HK-2 (cell line): ENCODE data around the gene S100A7.

Experiments
- DNase-seq: peaks from one replicate; pipeline ENCODE4 v3.0.0-alpha.2; 2018; ENCODE audit not compliant: unreplicated experiment

S100A7 gene

GRCh38 chr1:153460551-153460950 is at the start of gene S100A7:
Gene S100A7, minus strand, starts transcription at chr1:153460651. Its CDS starts 1,638 bp downstream, at chr1:153459013.
- no peak for DNase-seq

- no peak for DNase-seq
These were observed 49.4 kb upstream of the S100A7 start for GRCh38 chr1:153509729-153510354.

- DNase-seq: no peak
These were observed 48.6 kb upstream of the S100A7 start for GRCh38 chr1:153509036-153509435.

- no peak for DNase-seq
These were observed 47.6 kb upstream of the S100A7 start for GRCh38 chr1:153507926-153508583.

GRCh38 chr1:153506831-153507413 is 46.5 kb upstream of the S100A7 start:
- DNase-seq: peak; percentile 57

- no peak for DNase-seq
These were observed 45.9 kb upstream of the S100A7 start for GRCh38 chr1:153506386-153506785.

- no peak for DNase-seq
These were observed 45.1 kb upstream of the S100A7 start for GRCh38 chr1:153505576-153505975.

GRCh38 chr1:153503766-153504165 is 43.3 kb upstream of the S100A7 start:
- DNase-seq: no peak

- no peak for DNase-seq
These were observed 38.3 kb upstream of the S100A7 start for GRCh38 chr1:153498746-153499145.

- DNase-seq: no peak
These were observed 35.1 kb upstream of the S100A7 start for GRCh38 chr1:153495536-153495935.

- DNase-seq: peak; percentile 69
These were observed 34.6 kb upstream of the S100A7 start for GRCh38 chr1:153494976-153495535.

- no peak for DNase-seq
These were observed 33.0 kb upstream of the S100A7 start for GRCh38 chr1:153493343-153493960.

GRCh38 chr1:153490272-153491051 is 30.0 kb upstream of the S100A7 start:
- peak; percentile 26 for DNase-seq

GRCh38 chr1:153488731-153489130 is 28.3 kb upstream of the S100A7 start:
- DNase-seq: no peak

- no peak for DNase-seq
These were observed 27.3 kb upstream of the S100A7 start for GRCh38 chr1:153487707-153488106.

GRCh38 chr1:153485863-153486262 is 25.4 kb upstream of the S100A7 start:
- DNase-seq: no peak

GRCh38 chr1:153483776-153484175 is 23.3 kb upstream of the S100A7 start:
- DNase-seq: no peak

- DNase-seq: no peak
These were observed 20.7 kb upstream of the S100A7 start for GRCh38 chr1:153481124-153481523.

GRCh38 chr1:153478692-153479618 is 18.5 kb upstream of the S100A7 start:
- no peak for DNase-seq

- DNase-seq: no peak
These were observed 17.7 kb upstream of the S100A7 start for GRCh38 chr1:153478047-153478691.
